ENCODE measurements around the gene PES1.
"Not testable (repeated sequence)": the region's sequence is repeated elsewhere in the genome, so short reads cannot be mapped to it uniquely, and the experiment has no call there.

PES1 gene

DNA sequence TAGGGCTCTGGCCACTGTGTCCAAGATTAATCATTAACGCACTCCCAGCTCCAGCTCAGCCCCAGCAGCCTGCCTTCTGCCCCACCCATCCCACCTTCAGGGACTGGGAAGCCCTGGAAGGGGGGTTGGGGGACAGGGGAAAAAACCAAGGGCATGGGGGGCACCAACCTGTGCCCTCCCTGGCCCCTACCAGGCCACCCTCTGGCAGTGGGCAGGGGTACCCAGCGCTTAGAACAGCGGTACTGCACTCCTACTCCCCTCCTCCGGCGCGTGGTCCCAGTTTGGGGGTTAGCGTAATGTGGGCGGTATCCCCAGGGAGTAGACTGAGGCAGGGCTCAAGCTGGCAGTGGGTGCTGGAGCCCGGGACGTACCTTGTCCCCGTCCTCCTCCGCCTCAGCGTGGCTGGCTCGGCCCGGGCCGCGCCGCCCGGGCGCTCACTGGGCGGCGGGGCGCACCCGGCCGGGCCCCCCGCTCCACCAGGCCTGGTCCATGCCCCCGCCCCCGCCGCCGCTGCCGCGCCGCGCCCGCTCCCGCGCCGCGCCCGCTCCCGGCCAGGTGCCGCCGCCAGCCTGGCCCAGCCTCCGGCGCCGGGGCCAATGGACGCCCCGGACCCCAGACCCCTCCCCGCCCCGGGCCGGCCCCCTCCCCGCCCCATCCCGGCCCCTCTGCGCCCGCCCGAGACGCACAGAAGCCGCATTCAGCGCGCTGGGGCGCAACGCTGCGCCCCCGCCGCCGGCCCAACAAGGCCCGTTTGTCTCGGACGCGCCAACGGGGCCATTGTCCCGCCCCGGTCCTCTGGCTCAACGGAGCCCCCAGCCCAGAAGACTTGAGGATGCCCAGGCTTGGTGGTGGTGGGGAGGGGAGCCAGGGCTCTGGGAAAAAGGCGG is 17.4 kb downstream of the PES1 start, which contains the start of gene GAL3ST1:
GAL3ST1 (minus strand) TSS at position 571 of the 887 bp plus-strand sequence. CDS start 17,273 bp downstream, outside the sequence.
- H3K4me3 ChIP-seq (ENCODE audit: insufficient read length, low read depth) = peak within 1 kb of the TSS; percentile 32
- DNase-seq (ENCODE audit: low read depth, low spot score) = no peak
- H3K9ac ChIP-seq (ENCODE audit: insufficient read length, low read depth) = peak within 1 kb of the TSS; percentile 64
- peaks cover 11% of the 10 kb centered on the region for H3K4me1 ChIP-seq (ENCODE audit: insufficient read depth, insufficient read length)
- H3K27me3 ChIP-seq (ENCODE audit: insufficient read depth, insufficient read length) = peaks cover 9% of the 10 kb centered on the region
- TF ChIP-seq SUZ12 (IDR thresholded peaks at IDR 0.05; ENCODE audit: extremely low read depth, insufficient read depth, insufficient read length) = no peak
- TF ChIP-seq ZNF274 (IDR thresholded peaks at IDR 0.05; ENCODE audit: low read depth, low read length) = no peak
- TF ChIP-seq YY1 (IDR thresholded peaks at IDR 0.05; ENCODE audit: insufficient read depth, insufficient read length) = no peak
- H3K36me3 ChIP-seq (ENCODE audit: insufficient read depth, insufficient read length, low read length) = peaks cover 40% of the 10 kb centered on the region
- no peaks in the 10 kb centered on the region for H3K9me3 ChIP-seq (ENCODE audit: insufficient read depth, low read length)

DNA sequence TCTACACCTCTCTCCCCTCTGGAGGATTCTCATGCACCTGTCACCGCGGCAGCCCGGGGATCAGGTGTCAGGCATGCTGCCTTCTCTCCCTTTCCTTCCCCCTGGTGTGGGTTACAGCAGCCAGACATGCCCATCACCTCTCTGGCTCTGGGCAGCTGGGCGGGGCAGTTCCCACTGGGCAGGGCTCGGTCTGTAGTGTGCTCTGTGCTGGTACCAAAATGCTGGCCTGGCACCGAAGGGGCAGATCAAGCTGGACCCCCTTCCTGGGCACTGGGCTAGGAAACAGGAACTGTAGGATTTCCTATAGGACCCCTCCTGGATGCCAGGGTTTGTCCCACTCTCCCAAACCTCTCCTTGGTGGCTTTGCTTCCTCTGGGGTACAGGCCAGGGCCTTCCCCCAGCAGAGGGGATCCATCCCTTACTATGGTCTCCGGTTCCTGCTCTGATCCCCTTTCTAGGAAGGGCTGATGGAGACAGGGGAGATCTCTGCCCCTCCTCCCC is 18.1 kb downstream of the PES1 start:
- H3K4me3 ChIP-seq (ENCODE audit: insufficient read length, low read depth) = peak overlapping the region; percentile 32
- no peak for DNase-seq (ENCODE audit: low read depth, low spot score)

DNA sequence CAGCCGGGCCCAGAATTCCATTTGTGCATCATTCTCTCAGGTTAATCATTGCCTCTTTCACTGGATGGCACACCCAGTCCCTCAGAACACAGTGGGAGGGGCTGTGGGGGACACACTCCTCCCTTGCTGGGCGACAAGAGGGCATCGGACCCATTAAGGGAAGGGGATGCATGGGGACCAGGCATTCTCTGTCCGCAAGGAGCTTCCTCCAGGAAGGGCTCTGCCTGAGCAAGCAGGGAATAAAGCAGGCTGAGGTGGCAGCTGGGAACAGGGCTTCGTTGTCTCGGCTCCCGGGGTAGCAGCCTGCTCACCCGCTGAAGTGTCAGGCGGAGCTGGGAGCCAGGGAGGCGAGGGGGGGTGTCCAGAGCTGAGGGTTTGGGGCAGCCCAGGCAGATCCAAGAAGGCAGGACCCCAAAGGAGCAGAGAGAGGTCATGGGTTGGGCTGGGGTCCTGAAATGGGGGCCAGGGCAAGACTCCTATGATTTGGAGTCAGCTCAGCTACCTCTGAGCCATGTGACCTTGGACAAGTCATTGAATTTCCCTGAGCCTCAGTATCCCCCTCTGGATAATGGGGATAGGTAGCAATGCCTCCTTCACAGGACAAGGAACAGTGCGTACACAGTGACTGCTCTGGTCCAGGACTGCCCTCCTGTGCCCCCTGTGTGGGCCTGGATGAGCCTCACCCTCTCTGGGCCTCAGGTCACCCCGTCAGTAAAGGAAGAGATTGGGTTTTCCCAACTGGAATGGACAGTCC is 18.7 kb downstream of the PES1 start:
- H3K4me1 ChIP-seq (ENCODE audit: insufficient read depth, insufficient read length) = peaks cover 11% of the 10 kb centered on the region
- peaks cover 9% of the 10 kb centered on the region for H3K27me3 ChIP-seq (ENCODE audit: insufficient read depth, insufficient read length)
- H3K4me3 ChIP-seq (ENCODE audit: insufficient read length, low read depth) = no peak overlapping the region
- H3K9me3 ChIP-seq (ENCODE audit: insufficient read depth, low read length) = no peaks in the 10 kb centered on the region
- DNase-seq (ENCODE audit: low read depth, low spot score) = no peak
- TF ChIP-seq ZNF274 (IDR thresholded peaks at IDR 0.05; ENCODE audit: low read depth, low read length) (no peak), SUZ12 (IDR thresholded peaks at IDR 0.05; ENCODE audit: extremely low read depth, insufficient read depth, insufficient read length) (no peak), YY1 (IDR thresholded peaks at IDR 0.05; ENCODE audit: insufficient read depth, insufficient read length) (no peak)
- H3K9ac ChIP-seq (ENCODE audit: insufficient read length, low read depth) = no peak overlapping the region
- peaks cover 27% of the 10 kb centered on the region for H3K36me3 ChIP-seq (ENCODE audit: insufficient read depth, insufficient read length, low read length)

More for the DNA sequence above, 18.1 kb downstream of the PES1 start:
- Histone ChIP-seq H3K36me3 (ENCODE audit: insufficient read depth, insufficient read length, low read length) (peaks cover 33% of the 10 kb centered on the region), H3K4me1 (ENCODE audit: insufficient read depth, insufficient read length) (peaks cover 11% of the 10 kb centered on the region), H3K27me3 (ENCODE audit: insufficient read depth, insufficient read length) (peaks cover 9% of the 10 kb centered on the region), H3K9ac (ENCODE audit: insufficient read length, low read depth) (peak overlapping the region; percentile 64), H3K9me3 (ENCODE audit: insufficient read depth, low read length) (no peaks in the 10 kb centered on the region)
- TF ChIP-seq YY1 (IDR thresholded peaks at IDR 0.05; ENCODE audit: insufficient read depth, insufficient read length) (no peak), SUZ12 (IDR thresholded peaks at IDR 0.05; ENCODE audit: extremely low read depth, insufficient read depth, insufficient read length) (no peak), ZNF274 (IDR thresholded peaks at IDR 0.05; ENCODE audit: low read depth, low read length) (no peak)

DNA sequence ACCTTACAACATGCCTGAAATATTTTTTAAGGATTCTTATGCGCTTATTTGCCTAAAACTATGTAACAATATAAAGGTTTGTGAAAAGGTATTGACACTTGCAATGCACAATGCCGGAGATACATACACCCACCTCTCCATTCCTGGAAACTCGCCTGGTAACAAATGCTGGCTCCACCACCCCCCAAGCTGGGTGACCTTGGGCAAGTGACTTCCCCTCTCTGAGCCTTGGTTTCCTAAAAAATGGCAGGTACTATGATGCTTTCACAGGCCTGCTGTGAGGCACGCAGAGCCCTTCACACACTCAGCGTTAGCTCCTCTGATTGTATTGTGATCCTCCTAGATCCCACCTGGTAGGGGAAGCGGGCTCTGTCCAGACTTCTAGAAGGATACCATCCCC is 19.5 kb downstream of the PES1 start:
- Histone ChIP-seq H3K36me3 (ENCODE audit: insufficient read depth, insufficient read length, low read length) (peaks cover 19% of the 10 kb centered on the region), H3K27me3 (ENCODE audit: insufficient read depth, insufficient read length) (peaks cover 9% of the 10 kb centered on the region), H3K4me1 (ENCODE audit: insufficient read depth, insufficient read length) (peaks cover 11% of the 10 kb centered on the region), H3K9me3 (ENCODE audit: insufficient read depth, low read length) (no peaks in the 10 kb centered on the region), H3K4me3 (ENCODE audit: insufficient read length, low read depth) (no peak overlapping the region), H3K9ac (ENCODE audit: insufficient read length, low read depth) (no peak overlapping the region)
- no peak for DNase-seq (ENCODE audit: low read depth, low spot score)
- TF ChIP-seq ZNF274 (IDR thresholded peaks at IDR 0.05; ENCODE audit: low read depth, low read length) (no peak), SUZ12 (IDR thresholded peaks at IDR 0.05; ENCODE audit: extremely low read depth, insufficient read depth, insufficient read length) (no peak), YY1 (IDR thresholded peaks at IDR 0.05; ENCODE audit: insufficient read depth, insufficient read length) (no peak)

DNA sequence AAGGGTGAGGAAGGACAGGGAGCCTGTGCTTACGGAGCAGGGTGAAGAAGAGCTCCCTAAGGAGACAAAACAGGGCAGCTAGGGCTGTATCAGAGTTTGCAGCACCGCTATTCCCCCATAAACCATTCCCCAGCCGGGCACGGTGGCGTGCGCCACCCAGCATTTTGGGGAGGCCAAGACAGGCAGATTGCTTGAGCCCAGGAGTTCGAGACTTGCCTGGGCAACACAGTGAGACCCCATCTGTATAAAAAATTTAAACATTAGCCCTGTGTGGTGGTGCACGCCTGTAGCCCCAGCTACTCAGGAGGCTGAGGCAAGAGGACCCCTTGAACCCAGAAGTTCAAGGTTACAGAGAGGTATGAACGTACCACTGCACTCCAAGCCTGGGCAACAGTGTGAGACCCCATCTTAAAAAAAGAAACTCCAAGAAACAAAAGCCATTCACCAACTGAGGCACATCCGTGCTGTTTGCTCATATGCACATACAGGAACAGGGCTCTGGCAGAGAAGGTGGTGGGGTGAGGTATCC is 22.0 kb downstream of the PES1 start:
- TF ChIP-seq YY1 (IDR thresholded peaks at IDR 0.05; ENCODE audit: insufficient read depth, insufficient read length) = no peak
- no peak for TF ChIP-seq ZNF274 (IDR thresholded peaks at IDR 0.05; ENCODE audit: low read depth, low read length)
- TF ChIP-seq SUZ12 (IDR thresholded peaks at IDR 0.05; ENCODE audit: extremely low read depth, insufficient read depth, insufficient read length) = no peak
- H3K36me3 ChIP-seq (ENCODE audit: insufficient read depth, insufficient read length, low read length) = no peaks in the 10 kb centered on the region
- no peak overlapping the region for H3K4me3 ChIP-seq (ENCODE audit: insufficient read length, low read depth)
- H3K9me3 ChIP-seq (ENCODE audit: insufficient read depth, low read length) = no peaks in the 10 kb centered on the region
- H3K4me1 ChIP-seq (ENCODE audit: insufficient read depth, insufficient read length) = peaks cover 13% of the 10 kb centered on the region
- no peak overlapping the region for H3K9ac ChIP-seq (ENCODE audit: insufficient read length, low read depth)
- DNase-seq (ENCODE audit: low read depth, low spot score) = no peak
- H3K27me3 ChIP-seq (ENCODE audit: insufficient read depth, insufficient read length) = peaks cover 9% of the 10 kb centered on the region

DNA sequence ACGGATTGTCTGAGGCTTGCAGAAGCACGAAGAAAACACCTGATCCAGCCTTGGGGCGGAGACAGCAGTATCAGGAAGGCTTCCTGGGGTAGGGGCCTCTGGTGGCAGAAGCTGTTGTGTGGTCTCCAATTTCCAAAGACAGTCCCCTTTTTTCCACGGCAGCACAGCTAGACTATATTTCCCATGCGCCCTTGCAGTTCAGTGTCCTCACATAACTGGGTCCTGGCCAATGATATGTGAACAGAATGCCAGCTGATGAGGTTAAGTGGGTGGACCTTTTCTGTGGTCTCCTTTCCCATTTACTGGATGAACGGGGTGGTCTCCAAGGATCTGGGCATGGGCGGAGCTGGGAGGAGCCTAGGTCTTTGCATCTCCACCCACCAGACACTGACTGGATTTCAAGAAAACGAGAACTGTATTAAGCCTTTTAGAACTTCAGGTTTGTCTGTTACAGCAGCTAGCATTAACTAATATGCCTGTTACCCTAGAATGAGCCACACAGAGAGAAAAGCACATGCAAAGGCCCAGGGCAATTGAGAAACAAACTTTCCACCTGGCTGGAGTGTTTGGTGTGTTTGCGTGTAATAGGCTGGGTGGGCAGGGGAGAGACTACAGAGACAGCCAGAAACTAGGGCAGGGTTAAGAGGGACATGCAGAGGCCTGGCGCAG is 23.4 kb downstream of the PES1 start:
- H3K4me3 ChIP-seq (ENCODE audit: insufficient read length, low read depth) = no peak overlapping the region
- DNase-seq (ENCODE audit: low read depth, low spot score) = no peak
- no peaks in the 10 kb centered on the region for H3K27me3 ChIP-seq (ENCODE audit: insufficient read depth, insufficient read length)
- H3K9me3 ChIP-seq (ENCODE audit: insufficient read depth, low read length) = no peaks in the 10 kb centered on the region
- H3K4me1 ChIP-seq (ENCODE audit: insufficient read depth, insufficient read length) = peaks cover 13% of the 10 kb centered on the region
- no peak overlapping the region for H3K9ac ChIP-seq (ENCODE audit: insufficient read length, low read depth)
- no peaks in the 10 kb centered on the region for H3K36me3 ChIP-seq (ENCODE audit: insufficient read depth, insufficient read length, low read length)
- TF ChIP-seq ZNF274 (IDR thresholded peaks at IDR 0.05; ENCODE audit: low read depth, low read length) = no peak
- TF ChIP-seq SUZ12 (IDR thresholded peaks at IDR 0.05; ENCODE audit: extremely low read depth, insufficient read depth, insufficient read length) = no peak

DNA sequence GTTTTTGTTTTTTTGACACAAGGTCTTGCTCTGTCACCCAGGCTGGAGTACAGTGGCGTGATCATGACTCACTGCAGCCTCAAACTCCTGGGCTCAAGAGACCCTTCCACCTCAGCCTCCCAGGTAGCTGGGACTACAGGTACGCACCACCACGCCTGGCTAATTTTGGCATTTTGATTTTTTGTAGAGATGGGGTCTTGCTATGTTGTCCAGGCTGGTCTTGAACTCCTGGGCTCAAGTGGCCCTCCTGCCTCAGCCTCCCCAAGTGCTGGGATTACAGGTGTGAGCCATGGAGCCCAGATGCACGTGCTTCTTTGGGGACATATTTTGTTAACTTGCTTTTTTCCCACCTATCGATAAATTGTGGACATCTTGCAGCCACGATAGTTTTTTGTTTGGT is 24.4 kb downstream of the PES1 start:
- H3K9ac ChIP-seq (ENCODE audit: insufficient read length, low read depth) = not testable (repeated sequence)

More for the DNA sequence above, 24.4 kb downstream of the PES1 start:
- H3K9me3 ChIP-seq (ENCODE audit: insufficient read depth, low read length); H3K36me3 ChIP-seq (ENCODE audit: insufficient read depth, insufficient read length, low read length); H3K27me3 ChIP-seq (ENCODE audit: insufficient read depth, insufficient read length); H3K4me3 ChIP-seq (ENCODE audit: insufficient read length, low read depth); DNase-seq (ENCODE audit: low read depth, low spot score): not testable (repeated sequence)
- H3K4me1 ChIP-seq (ENCODE audit: insufficient read depth, insufficient read length) = peaks cover 13% of the 10 kb centered on the region

All from NT2/D1 (cell line).